Caco-2 (cell line): ENCODE results near the gene FAM204A. TPM values are rescaled to one million over a fixed set of nuclear protein-coding genes. Genes with fewer than 3 reads are reported as not detected.

Experiments
- BruUV-seq: library from RNA; stranded (reverse); fragments of 400-500 nt; replicated peaks from 2 replicates; lab custom pipeline; 2021; lab: Mats Ljungman, UMichigan
- CTCF ChIA-PET: fragments of 300-600 bp; sonication (Branson Sonifier 250); formaldehyde crosslinking; loops from one replicate; lab custom pipeline; 2022; ENCODE audit warnings: antibody characterized with exemption; lab: Charles Lee
- POLR2A ChIA-PET: fragments of 300-600 bp; sonication (Branson Sonifier 250); formaldehyde crosslinking; loops from one replicate; lab custom pipeline; 2022; ENCODE audit warnings: antibody characterized with exemption; lab: Charles Lee
- DNase-seq, 2 experiments: peaks; one replicate each; pipeline versions ENCODE4 v3.0.0 to v3.0.0-alpha.2; 2020 to 2022
- H3K27me3 ChIP-seq: replicated peaks from 2 replicates; pipeline ENCODE4 v1.6.0; 2011; ENCODE audit warnings: low read length; ENCODE audit not compliant: control insufficient read depth, insufficient read depth
- H3K36me3 ChIP-seq: 2 replicates; pipeline ENCODE4 v1.5.1; 2011; ENCODE audit warnings: low read length; ENCODE audit not compliant: control insufficient read depth, insufficient read depth
- H3K4me1 ChIP-seq: fragments of 250-450 bp; sonication (Bioruptor Pico); 2 replicates; pipeline ENCODE4 v1.5.1; 2020; ENCODE audit warnings: mild to moderate bottlenecking
- H3K4me3 ChIP-seq: 2 replicates; pipeline ENCODE4 v1.5.1; 2011; ENCODE audit warnings: low read depth, mild to moderate bottlenecking, control low read depth, low read length
- H3K9me3 ChIP-seq: fragments of 250-450 bp; sonication (Bioruptor Pico); 2 replicates; pipeline ENCODE4 v1.5.1; 2020; ENCODE audit warnings: mild to moderate bottlenecking, moderate library complexity
- H3K27ac Mint-ChIP-seq: one replicate; pipeline ENCODE4 v1.8.0; 2022; ENCODE audit warnings: mixed read lengths; ENCODE audit not compliant: unreplicated experiment
- H3K27me3 Mint-ChIP-seq: one replicate; pipeline ENCODE4 v1.8.0; 2022; ENCODE audit warnings: mixed read lengths; ENCODE audit not compliant: insufficient read depth, unreplicated experiment
- H3K36me3 Mint-ChIP-seq: one replicate; pipeline ENCODE4 v1.8.0; 2022; ENCODE audit warnings: mild to moderate bottlenecking, mixed read lengths; ENCODE audit not compliant: insufficient read depth, unreplicated experiment
- H3K4me1 Mint-ChIP-seq: one replicate; pipeline ENCODE4 v1.8.0; 2022; ENCODE audit warnings: low read depth, mixed read lengths; ENCODE audit not compliant: unreplicated experiment
- H3K4me3 Mint-ChIP-seq: one replicate; pipeline ENCODE4 v1.8.0; 2022; ENCODE audit warnings: mild to moderate bottlenecking, moderate library complexity, mixed read lengths; ENCODE audit not compliant: unreplicated experiment
- H3K9me3 Mint-ChIP-seq: one replicate; pipeline ENCODE4 v1.8.0; 2022; ENCODE audit warnings: mixed read lengths; ENCODE audit not compliant: unreplicated experiment
- intact Hi-C: fragments of 100-400 bp; cut with micrococcal nuclease; formaldehyde crosslinking; loops from one replicate; pipeline ENCODE4 v1.10.0; 2022; ENCODE audit not compliant: unreplicated experiment
- total RNA-seq: library from RNA; stranded (reverse); gene quantifications from 2 replicates; pipeline ENCODE4 v1.2.3, GENCODE V29; 2022
- TF ChIP-seq, protein P1 (sequence below), 2 experiments: fragments of 200-600 bp in 1 of 2; IDR thresholded peaks; 1 replicate in 1 of 2; 2 replicates in 1 of 2; pipeline versions ENCODE4 v1.5.1 to v1.8.0; 2011 to 2022; ENCODE audit warnings: antibody characterized with exemption in 1 of 2, control low read depth in 1 of 2, inconsistent platforms in 1 of 2, low read depth in 1 of 2, low read length in 1 of 2, mild to moderate bottlenecking in 1 of 2, moderate library complexity in 1 of 2; ENCODE audit not compliant: insufficient read depth in 1 of 2, severe bottlenecking in 1 of 2, unreplicated experiment in 1 of 2

FAM204A gene
- total RNA-seq, 1 experiment from 2014 or later, result 68.7 TPM

- H3K9me3 Mint-ChIP-seq, result no peaks in the 10 kb centered on the region
- POLR2A ChIA-PET, result no interaction called here
Observed at GRCh38 chr10:118355234-118355633, 13.1 kb upstream of the FAM204A start.

DNA sequence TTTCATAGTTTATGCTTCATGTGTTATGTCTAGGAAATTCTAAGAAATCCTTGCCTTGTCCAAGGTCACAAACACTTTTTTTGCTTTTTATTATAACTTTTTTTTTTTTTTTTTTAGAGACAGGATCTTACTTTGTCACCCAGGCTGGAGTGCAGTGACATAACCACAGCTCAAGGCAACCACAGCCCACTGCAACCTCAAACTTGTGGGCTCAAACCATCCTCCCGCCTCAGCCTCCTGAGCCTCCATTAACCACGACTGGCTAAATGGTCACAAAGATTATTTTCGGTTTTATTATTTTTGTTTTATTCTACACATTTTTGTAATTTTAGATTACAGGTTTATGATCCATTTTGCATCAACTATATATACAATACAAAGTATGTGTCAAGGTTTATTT lies 7.1 kb upstream of the FAM204A start:
- ChIA-PET CTCF (no interaction called here), POLR2A (no interaction called here)
- H3K4me1 ChIP-seq, result no peaks in the 10 kb centered on the region
- Mint-ChIP-seq H3K27me3 (peaks cover 9% of the 10 kb centered on the region), H3K4me1 (no peaks in the 10 kb centered on the region), H3K36me3 (no peaks in the 10 kb centered on the region), H3K4me3 (no peak overlapping the region), H3K27ac (no peak overlapping the region), H3K9me3 (no peaks in the 10 kb centered on the region)
- DNase-seq, result no peak
- no peaks in the 10 kb centered on the region for H3K9me3 ChIP-seq
- intact Hi-C loops, result no loop called here
- H3K36me3 ChIP-seq, result no peaks in the 10 kb centered on the region
- BruUV-seq, result no TSS peak
- no peak overlapping the region for H3K4me3 ChIP-seq
- no peaks in the 10 kb centered on the region for H3K27me3 ChIP-seq
- TF ChIP-seq, protein P1, sequence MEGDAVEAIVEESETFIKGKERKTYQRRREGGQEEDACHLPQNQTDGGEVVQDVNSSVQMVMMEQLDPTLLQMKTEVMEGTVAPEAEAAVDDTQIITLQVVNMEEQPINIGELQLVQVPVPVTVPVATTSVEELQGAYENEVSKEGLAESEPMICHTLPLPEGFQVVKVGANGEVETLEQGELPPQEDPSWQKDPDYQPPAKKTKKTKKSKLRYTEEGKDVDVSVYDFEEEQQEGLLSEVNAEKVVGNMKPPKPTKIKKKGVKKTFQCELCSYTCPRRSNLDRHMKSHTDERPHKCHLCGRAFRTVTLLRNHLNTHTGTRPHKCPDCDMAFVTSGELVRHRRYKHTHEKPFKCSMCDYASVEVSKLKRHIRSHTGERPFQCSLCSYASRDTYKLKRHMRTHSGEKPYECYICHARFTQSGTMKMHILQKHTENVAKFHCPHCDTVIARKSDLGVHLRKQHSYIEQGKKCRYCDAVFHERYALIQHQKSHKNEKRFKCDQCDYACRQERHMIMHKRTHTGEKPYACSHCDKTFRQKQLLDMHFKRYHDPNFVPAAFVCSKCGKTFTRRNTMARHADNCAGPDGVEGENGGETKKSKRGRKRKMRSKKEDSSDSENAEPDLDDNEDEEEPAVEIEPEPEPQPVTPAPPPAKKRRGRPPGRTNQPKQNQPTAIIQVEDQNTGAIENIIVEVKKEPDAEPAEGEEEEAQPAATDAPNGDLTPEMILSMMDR (IDR thresholded peaks at IDR 0.05; ENCODE audit: insufficient read depth in 1 of 2, low read depth in 1 of 2, low read length in 1 of 2, severe bottlenecking in 1 of 2, unreplicated experiment in 1 of 2), result no peak

More at GRCh38 chr10:118355234-118355633, 13.1 kb upstream of the FAM204A start:
- Histone ChIP-seq H3K36me3 (no peaks in the 10 kb centered on the region), H3K27me3 (no peaks in the 10 kb centered on the region; the same call in 1 of the 2 replicates), H3K4me1 (no peaks in the 10 kb centered on the region), H3K9me3 (no peaks in the 10 kb centered on the region), H3K4me3 (no peak overlapping the region)
- intact Hi-C loops, result no loop called here
- DNase-seq, result no peak
- H3K27ac Mint-ChIP-seq, result no peak overlapping the region
- no peak overlapping the region for H3K4me3 Mint-ChIP-seq
- no TSS peak for BruUV-seq
- H3K36me3 Mint-ChIP-seq, result no peaks in the 10 kb centered on the region
- CTCF ChIA-PET, result no interaction called here
- peaks cover 9% of the 10 kb centered on the region for H3K27me3 Mint-ChIP-seq
- TF ChIP-seq, protein P1 (IDR thresholded peaks at IDR 0.05; ENCODE audit: insufficient read depth in 1 of 2, low read depth in 1 of 2, low read length in 1 of 2, severe bottlenecking in 1 of 2, unreplicated experiment in 1 of 2), result no peak
- H3K4me1 Mint-ChIP-seq, result no peaks in the 10 kb centered on the region

GRCh38 chr10:118343549-118343948 lies 1.4 kb upstream of the FAM204A start:
- H3K9me3 ChIP-seq, result no peaks in the 10 kb centered on the region
- Mint-ChIP-seq H3K9me3 (no peaks in the 10 kb centered on the region), H3K4me1 (no peaks in the 10 kb centered on the region), H3K4me3 (no peak overlapping the region), H3K27me3 (peaks cover 3% of the 10 kb centered on the region), H3K27ac (no peak overlapping the region), H3K36me3 (peaks cover 11% of the 10 kb centered on the region)
- BruUV-seq, result no TSS peak
- TF ChIP-seq, protein P1 (IDR thresholded peaks at IDR 0.05; ENCODE audit: insufficient read depth in 1 of 2, low read depth in 1 of 2, low read length in 1 of 2, severe bottlenecking in 1 of 2, unreplicated experiment in 1 of 2), result no peak
- no peak for DNase-seq
- ChIA-PET POLR2A (no interaction called here), CTCF (no interaction called here)
- intact Hi-C loops, result loop anchor here (2.0 kb wide), 1 partner anchor 115 kb away; no protein-coding TSS in a partner anchor
- H3K4me1 ChIP-seq, result 0 out of 2 replicates have a peak, but pooled peaks cover 3% of the 10 kb centered on the region
- no peak overlapping the region for H3K4me3 ChIP-seq
- no peaks in the 10 kb centered on the region for H3K27me3 ChIP-seq
- no peaks in the 10 kb centered on the region for H3K36me3 ChIP-seq
